Right renal cortex interstitium (tissue), 3 donors: ENCODE measurements around the gene LZTFL1. TPM values are rescaled to one million over a fixed set of nuclear protein-coding genes. Genes with fewer than 3 reads are reported as not detected.

Source experiments
- DNase-seq, 3 donors: peaks; one replicate each; pipeline ENCODE4 v3.0.0-alpha.2; 2013; ENCODE audit warnings: low read depth in 3 of 3, low spot score in 2 of 3
- polyA plus RNA-seq, 3 donors: library from polyadenylated mRNA; unstranded; fragments of 120-200 nt; gene quantifications; one replicate each; pipeline ENCODE4 v1.2.1, GENCODE V29; 2013; ENCODE audit not compliant: insufficient read length in 3 of 3

The LZTFL1 gene, protein sequence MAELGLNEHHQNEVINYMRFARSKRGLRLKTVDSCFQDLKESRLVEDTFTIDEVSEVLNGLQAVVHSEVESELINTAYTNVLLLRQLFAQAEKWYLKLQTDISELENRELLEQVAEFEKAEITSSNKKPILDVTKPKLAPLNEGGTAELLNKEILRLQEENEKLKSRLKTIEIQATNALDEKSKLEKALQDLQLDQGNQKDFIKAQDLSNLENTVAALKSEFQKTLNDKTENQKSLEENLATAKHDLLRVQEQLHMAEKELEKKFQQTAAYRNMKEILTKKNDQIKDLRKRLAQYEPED
- 10 to 100 TPM; 61.9 to 73.8 (median 71.6) TPM for polyA plus RNA-seq

- peak; percentile 93 to 94 (median 93) for DNase-seq
Observed at GRCh38 chr3:45841757-45842491, at the start of gene LZTFL1. LZTFL1 (minus strand) TSS chr3:45842119; CDS start chr3:45841991, 128 bp downstream.

- peak in 2 of 3 donors; percentile 2 to 6 for DNase-seq
Observed at GRCh38 chr3:45890405-45890804, 48.5 kb upstream of the LZTFL1 start.

GRCh38 chr3:45889337-45889736 is 47.4 kb upstream of the LZTFL1 start:
- no peak for DNase-seq

GRCh38 chr3:45887759-45888511 is 46.0 kb upstream of the LZTFL1 start:
- no peak for DNase-seq

GRCh38 chr3:45887285-45887684 is 45.4 kb upstream of the LZTFL1 start:
- no peak for DNase-seq

GRCh38 chr3:45885979-45886705 is 44.2 kb upstream of the LZTFL1 start, which contains the start of gene CCR9:
CCR9 (plus strand) TSS chr3:45886543; CDS start chr3:45894934, 8,391 bp downstream.
- DNase-seq: no peak

DNA sequence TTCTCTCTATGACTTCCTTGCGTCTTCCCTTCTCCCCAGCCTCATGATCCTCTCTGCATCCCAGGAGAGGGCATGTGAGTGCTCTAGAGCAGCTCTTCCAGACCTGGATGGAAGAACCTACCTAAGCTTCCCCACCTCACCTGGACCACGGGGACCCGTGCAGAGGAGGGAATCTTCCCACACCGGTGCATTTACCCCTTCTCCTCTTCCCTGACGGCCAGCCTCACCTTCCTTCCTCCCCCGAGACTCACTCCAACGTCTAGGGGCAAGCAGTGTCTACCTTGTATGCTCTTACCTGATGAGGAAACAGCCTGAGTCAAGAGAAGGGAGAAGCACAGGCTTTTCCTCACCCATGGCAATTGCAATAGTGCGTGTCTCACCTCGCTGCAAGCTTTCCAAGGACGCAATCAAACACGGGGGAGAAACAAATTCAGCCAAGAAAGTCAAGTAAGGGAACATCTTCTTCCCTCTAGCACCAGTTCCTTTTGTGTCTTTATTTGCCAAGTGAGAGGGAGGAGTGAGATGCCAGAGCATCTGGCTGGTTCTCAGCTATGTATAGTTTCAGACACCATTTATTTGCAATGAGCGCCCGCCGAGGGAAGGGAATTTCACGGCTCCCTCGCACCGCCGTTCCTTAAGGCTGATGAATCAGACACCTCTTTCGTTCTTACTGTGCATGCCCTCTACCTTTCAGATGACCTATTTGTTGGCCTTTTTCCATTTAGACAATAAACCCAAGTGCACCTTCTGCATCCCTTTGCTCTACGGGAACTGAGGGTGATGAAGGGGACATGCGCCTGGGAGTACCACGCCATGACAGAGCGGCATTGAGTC is 42.7 kb upstream of the LZTFL1 start:
- DNase-seq: no peak

GRCh38 chr3:45881078-45882022 is 39.4 kb upstream of the LZTFL1 start:
- no peak for DNase-seq

GRCh38 chr3:45880725-45881077 is 38.8 kb upstream of the LZTFL1 start:
- DNase-seq: no peak

DNA sequence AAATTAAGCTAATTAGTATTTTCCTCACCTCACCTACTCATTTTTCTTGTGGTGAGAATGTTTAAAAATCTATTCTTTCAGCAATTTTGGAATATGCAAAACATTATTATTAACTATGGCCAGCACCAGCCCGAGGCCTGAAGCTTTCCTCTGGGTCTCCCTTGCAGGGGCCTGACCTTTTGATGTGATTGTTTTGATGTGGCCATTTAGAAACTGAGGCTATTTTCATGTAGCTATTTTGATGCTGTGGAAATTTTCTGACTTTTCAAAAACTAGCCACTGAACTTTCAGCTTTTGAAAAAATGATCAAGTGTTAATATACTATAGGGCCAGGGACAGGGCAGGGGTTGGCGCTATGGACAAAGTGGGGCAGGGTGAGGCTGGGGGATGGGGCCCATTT is 36.2 kb upstream of the LZTFL1 start:
- DNase-seq: no peak

DNA sequence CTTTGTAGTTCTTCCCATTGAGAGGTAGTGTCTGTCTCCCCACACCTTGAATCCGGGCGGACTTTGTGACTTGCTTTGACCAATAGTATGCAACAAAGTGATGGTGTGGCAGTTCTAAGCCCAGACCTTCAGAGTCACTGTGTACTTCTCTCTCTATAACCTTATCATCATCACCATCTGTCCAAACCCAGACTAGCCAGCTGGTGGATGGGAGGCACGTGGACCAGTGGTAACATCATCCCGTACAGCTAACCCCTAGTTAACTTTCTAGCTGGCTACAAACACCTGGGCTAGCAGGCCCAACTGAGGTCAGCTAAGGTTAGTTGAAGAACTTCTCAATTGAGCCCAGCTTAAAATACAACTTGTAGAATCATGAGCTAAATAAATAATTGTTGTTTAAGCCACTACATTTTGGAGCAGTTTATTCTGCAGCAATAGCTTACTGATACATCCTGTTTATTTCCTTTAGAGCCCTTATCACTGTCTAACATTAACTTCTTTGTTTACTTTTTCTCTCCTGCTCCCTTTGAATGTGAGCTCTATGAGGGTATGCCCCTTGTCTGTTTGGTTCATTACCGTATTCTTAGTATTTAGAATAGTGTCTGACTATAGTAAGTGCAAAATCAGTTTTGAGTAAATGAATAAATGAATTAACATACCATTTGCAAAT is 32.9 kb upstream of the LZTFL1 start:
- no peak for DNase-seq

- no peak for DNase-seq
Observed at GRCh38 chr3:45873638-45874037, 31.7 kb upstream of the LZTFL1 start.

GRCh38 chr3:45873036-45873435 is 31.1 kb upstream of the LZTFL1 start:
- DNase-seq: no peak

- DNase-seq: no peak
Observed at GRCh38 chr3:45872569-45872968, 30.6 kb upstream of the LZTFL1 start.

- DNase-seq: no peak
Observed at GRCh38 chr3:45871780-45872179, 29.9 kb upstream of the LZTFL1 start.

DNA sequence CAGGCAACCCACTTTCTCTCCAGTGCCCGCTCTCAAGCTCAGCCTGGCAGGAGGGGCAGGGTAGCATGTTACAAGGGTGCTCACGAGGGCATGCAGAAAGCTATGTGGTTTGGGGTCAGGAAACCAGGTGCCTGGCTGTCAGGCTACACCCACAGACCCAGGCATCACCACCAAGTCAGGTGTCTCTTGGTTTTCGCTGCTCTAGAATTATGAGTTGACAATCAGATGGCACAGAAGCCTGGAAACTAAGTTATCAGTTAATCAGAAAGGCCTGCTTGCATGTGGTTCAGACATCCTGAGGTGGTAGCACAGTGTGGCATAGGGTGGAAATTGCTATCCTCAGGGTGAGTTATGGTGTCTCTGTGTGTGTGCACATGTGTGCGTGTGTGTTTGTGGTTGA is 28.2 kb upstream of the LZTFL1 start:
- no peak for DNase-seq

DNA sequence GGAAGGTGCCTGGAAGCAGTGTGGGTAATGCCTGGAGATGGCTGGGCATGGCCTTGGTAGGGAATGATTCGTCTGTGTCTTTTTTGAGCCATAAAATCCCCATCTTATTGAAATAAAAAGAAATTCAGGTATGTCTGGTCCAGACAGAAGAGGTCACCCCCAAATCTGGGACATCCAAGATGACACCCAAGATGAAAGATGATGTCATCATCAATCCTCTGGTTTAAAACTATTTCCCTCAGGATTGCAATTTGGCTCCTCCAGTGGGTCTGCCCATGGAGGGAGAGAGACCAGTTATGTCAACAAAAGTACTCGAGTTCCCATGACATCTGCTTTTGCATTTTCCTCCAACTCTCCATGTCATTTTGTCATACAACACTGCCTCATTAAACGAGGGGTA is 27.7 kb upstream of the LZTFL1 start:
- no peak for DNase-seq

DNA sequence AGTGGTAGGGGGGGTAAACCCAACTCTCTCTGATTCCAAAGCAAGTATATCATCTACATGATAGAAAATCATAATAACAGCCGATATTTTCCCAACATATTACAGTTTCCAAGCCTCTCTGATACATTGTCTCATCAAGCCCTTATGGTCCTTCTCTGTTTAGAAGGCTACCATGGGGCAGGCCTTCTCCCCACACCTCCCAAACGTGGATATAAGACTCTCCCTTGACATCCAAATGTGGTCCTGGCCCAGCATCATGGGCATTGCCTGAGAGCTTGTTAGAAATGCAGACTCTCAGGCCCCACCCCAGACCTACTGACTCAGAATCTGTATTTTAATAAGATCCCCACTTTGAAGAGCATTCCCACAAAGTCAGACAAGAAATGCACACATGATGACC is 26.7 kb upstream of the LZTFL1 start:
- no peak for DNase-seq
